Esophagus squamous epithelium (tissue), 5 donors: Measurements from ENCODE around the gene ABCA1. TPM values are rescaled to one million over a fixed set of nuclear protein-coding genes. Genes with fewer than 3 reads are reported as not detected.

Experiments used
- DNase-seq: peaks from one replicate; lab custom pipeline; 2025; lab: John Stamatoyannopoulos, UW
- H3K27ac ChIP-seq, 4 donors: fragments of 200-600 bp; sonication (generic); one replicate each; pipeline ENCODE4 v1.5.1; 2016 to 2019; ENCODE audit warnings: mild to moderate bottlenecking in 1 of 4
- H3K27me3 ChIP-seq, 4 donors: fragments of 200-600 bp; sonication (generic); 1 replicate in 3 of 4; 2 replicates in 1 of 4; pipeline versions ENCODE4 v1.5.1 to v1.6.0; 2017 to 2021; ENCODE audit warnings: antibody characterized with exemption in 1 of 4
- H3K36me3 ChIP-seq, 3 donors: fragments of 200-600 bp; sonication (generic); one replicate each; pipeline ENCODE4 v1.5.1; 2016 to 2019
- H3K4me1 ChIP-seq, 3 donors: fragments of 200-600 bp; sonication (generic); one replicate each; pipeline ENCODE4 v1.5.1; 2017 to 2019
- H3K4me3 ChIP-seq, 4 donors: fragments of 200-600 bp; sonication (generic); 1 replicate in 3 of 4; 2 replicates in 1 of 4; pipeline ENCODE4 v1.5.1; 2016 to 2019; ENCODE audit warnings: mild to moderate bottlenecking in 2 of 4, moderate library complexity in 1 of 4
- H3K9me3 ChIP-seq, 3 donors: fragments of 200-600 bp; sonication (generic); one replicate each; pipeline ENCODE4 v1.5.1; 2016 to 2019
- POLR2A ChIP-seq, 4 donors: fragments of 450-650 bp; IDR thresholded peaks; one replicate each; pipeline ENCODE4 v1.6.1; 2017; ENCODE audit warnings: antibody characterized with exemption in 4 of 4, mild to moderate bottlenecking in 4 of 4, moderate library complexity in 3 of 4
- WGBS, 2 donors: methylation state at CpG; one replicate each; pipeline ENCODE4 v1.1.5; 2018; 5-methylcytosine and 5-hydroxymethylcytosine counted together
- intact Hi-C: fragments of 100-400 bp; cut with DNase I; formaldehyde crosslinking; loops from one replicate; pipeline ENCODE4 v1.15.0; 2022
- total RNA-seq, 4 donors: library from RNA; depleted of rRNA; stranded (reverse); fragments of >200 nt; gene quantifications; one replicate each; pipeline ENCODE4 v1.1.0, GENCODE V29; 2016
- TF ChIP-seq, protein P1 (sequence below), 6 experiments: fragments of 450-650 bp in 4 of 6; fragments of 200-600 bp in 2 of 6; sonication (generic) in 2 of 6; IDR thresholded peaks; one replicate each; pipeline ENCODE4 v1.5.1; 2016 to 2019; ENCODE audit warnings: antibody characterized with exemption in 6 of 6, mild to moderate bottlenecking in 4 of 6, moderate library complexity in 4 of 6
- donor health status: DM: yes; HTN: yes; CAD: no.

Gene ABCA1
- total RNA-seq, 4 donors from 2014 or later: 7.7 to 37.6 (median 23.3) TPM

DNA sequence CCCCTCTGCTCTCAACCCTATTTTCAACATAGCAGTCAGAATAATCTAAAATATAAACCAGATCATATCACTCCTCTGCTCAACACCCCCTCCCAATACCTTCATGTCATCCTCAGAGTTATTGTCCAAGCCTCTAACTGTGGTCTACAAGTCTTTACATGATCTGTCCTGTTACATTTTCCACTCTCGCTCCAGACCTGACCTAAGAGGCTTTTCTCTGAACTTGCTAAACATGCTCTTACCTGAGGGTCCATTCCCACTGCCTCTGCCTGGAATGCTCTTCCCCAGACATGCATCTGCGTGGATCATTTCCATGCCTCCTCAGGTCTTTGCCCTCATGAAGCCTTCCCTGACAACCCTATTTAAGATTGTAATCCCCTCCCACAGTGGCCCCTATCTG is 152.0 kb downstream of the ABCA1 start:
- intact Hi-C loops: no loop called here
- Histone ChIP-seq H3K4me1 (peaks cover 0 to 22% (median 7%) of the 10 kb centered on the region in 3 donors), H3K36me3 (peaks cover 0 to under 1% (median 0%) of the 10 kb centered on the region in 3 donors), H3K9me3 (no peaks in the 10 kb centered on the region), H3K27ac (peak overlapping the region in 1 of 4 donors; percentile 15), H3K27me3 (no peaks in the 10 kb centered on the region), H3K4me3 (no peak overlapping the region)
- DNase-seq: no peak
- no peak for TF ChIP-seq POLR2A (IDR thresholded peaks at IDR 0.05)
- TF ChIP-seq, protein P1, sequence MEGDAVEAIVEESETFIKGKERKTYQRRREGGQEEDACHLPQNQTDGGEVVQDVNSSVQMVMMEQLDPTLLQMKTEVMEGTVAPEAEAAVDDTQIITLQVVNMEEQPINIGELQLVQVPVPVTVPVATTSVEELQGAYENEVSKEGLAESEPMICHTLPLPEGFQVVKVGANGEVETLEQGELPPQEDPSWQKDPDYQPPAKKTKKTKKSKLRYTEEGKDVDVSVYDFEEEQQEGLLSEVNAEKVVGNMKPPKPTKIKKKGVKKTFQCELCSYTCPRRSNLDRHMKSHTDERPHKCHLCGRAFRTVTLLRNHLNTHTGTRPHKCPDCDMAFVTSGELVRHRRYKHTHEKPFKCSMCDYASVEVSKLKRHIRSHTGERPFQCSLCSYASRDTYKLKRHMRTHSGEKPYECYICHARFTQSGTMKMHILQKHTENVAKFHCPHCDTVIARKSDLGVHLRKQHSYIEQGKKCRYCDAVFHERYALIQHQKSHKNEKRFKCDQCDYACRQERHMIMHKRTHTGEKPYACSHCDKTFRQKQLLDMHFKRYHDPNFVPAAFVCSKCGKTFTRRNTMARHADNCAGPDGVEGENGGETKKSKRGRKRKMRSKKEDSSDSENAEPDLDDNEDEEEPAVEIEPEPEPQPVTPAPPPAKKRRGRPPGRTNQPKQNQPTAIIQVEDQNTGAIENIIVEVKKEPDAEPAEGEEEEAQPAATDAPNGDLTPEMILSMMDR (IDR thresholded peaks at IDR 0.05): no peak
- 63 to 77% methylated on average over 2 of the region's 2 CpGs for WGBS, 2 donors

DNA sequence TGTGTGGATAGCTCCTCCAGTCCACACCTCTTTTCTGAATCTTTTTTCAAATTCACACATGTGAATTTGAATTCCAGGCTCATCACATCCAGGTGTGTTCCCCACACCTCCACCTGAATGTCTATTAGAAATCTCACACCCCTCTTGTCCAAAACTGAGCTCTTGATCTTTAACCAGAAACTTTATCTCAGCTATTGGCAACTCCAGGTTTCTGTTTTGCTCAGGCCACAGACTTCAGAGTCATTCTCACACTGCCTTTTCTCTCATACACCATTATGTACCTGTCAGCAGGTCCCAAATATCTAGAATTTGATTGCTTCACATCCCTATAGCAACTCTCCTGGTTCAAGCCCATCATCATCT is 152.4 kb downstream of the ABCA1 start:
- no peak for TF ChIP-seq POLR2A (IDR thresholded peaks at IDR 0.05)
- TF ChIP-seq, protein P1 (IDR thresholded peaks at IDR 0.05): no peak
- Histone ChIP-seq H3K27ac (peak overlapping the region in 1 of 4 donors; percentile 15), H3K27me3 (no peaks in the 10 kb centered on the region), H3K4me1 (peaks cover 0 to 22% (median 7%) of the 10 kb centered on the region in 3 donors), H3K36me3 (no peaks in the 10 kb centered on the region), H3K4me3 (no peak overlapping the region), H3K9me3 (no peaks in the 10 kb centered on the region)
- no peak for DNase-seq
- intact Hi-C loops: no loop called here

DNA sequence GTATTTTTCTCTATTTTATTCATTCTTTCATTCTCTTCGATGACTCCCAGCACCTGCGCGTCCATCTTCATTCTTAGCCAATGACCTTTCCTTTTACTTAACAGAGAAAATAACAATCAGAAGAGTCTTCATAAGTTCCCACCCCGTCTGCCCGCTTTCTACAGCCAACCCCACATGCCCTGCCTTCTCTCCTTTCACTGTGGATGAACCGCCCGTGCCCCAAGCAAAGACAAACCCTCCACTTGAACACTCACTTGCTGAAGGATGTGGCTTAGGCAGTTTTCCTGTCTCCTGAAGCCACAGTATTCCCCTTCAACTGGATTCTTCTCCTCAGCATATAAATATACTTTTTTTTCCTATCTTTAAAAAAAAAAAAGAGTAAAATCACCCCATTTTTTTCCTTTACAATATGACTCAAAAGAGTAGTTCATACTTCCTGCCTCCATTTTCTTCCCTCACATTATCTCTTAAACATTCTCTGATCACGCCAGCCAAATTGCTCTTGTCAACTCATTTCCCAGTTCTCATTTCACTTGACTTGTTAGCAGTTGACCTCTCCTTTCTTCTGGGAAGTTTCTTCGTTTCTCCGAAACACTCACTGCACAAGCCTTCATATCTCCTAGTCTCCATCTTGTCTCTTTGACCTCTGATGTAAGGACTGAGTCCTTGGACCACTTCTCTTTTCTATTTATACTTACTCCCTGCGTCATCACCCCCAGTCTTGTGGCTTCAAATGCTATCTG is 153.0 kb downstream of the ABCA1 start:
- 79 to 87% methylated on average over 11 of the region's 11 CpGs for WGBS, 2 donors
- Histone ChIP-seq H3K9me3 (no peaks in the 10 kb centered on the region), H3K27me3 (no peaks in the 10 kb centered on the region), H3K4me1 (peaks cover 0 to 22% (median 7%) of the 10 kb centered on the region in 3 donors), H3K36me3 (no peaks in the 10 kb centered on the region), H3K27ac (peak overlapping the region in 1 of 4 donors; percentile 39), H3K4me3 (no peak overlapping the region)
- intact Hi-C loops: no loop called here
- DNase-seq: no peak
- TF ChIP-seq, protein P1 (IDR thresholded peaks at IDR 0.05): no peak
- TF ChIP-seq POLR2A (IDR thresholded peaks at IDR 0.05): no peak

DNA sequence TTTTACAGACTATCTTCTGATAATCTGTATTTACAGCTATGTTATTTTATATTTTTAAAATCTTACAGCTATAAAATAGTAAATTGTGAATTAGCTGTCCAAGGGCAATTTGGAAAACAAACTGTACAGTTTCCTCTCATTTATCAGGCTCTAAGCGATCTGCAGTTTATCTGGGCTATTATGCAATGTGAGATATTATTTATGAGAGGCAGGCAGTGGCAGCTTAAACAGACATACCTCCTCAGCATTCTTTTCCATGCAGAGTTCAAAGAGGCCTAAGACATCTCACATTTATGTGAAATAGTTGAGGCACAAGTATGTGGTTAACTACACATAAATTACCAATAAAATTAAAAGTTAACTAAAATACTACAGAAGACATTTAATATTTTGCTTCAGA is 153.8 kb downstream of the ABCA1 start:
- WGBS, 2 donors: 69 to 75% methylated on average over 1 of the region's 1 CpG
- Histone ChIP-seq H3K27me3 (no peaks in the 10 kb centered on the region), H3K36me3 (no peaks in the 10 kb centered on the region), H3K9me3 (no peaks in the 10 kb centered on the region), H3K4me1 (peaks cover 0 to 22% (median 7%) of the 10 kb centered on the region in 3 donors), H3K4me3 (no peak overlapping the region), H3K27ac (no peak overlapping the region)
- no peak for DNase-seq
- TF ChIP-seq POLR2A (IDR thresholded peaks at IDR 0.05): no peak
- TF ChIP-seq, protein P1 (IDR thresholded peaks at IDR 0.05): no peak
- intact Hi-C loops: no loop called here

DNA sequence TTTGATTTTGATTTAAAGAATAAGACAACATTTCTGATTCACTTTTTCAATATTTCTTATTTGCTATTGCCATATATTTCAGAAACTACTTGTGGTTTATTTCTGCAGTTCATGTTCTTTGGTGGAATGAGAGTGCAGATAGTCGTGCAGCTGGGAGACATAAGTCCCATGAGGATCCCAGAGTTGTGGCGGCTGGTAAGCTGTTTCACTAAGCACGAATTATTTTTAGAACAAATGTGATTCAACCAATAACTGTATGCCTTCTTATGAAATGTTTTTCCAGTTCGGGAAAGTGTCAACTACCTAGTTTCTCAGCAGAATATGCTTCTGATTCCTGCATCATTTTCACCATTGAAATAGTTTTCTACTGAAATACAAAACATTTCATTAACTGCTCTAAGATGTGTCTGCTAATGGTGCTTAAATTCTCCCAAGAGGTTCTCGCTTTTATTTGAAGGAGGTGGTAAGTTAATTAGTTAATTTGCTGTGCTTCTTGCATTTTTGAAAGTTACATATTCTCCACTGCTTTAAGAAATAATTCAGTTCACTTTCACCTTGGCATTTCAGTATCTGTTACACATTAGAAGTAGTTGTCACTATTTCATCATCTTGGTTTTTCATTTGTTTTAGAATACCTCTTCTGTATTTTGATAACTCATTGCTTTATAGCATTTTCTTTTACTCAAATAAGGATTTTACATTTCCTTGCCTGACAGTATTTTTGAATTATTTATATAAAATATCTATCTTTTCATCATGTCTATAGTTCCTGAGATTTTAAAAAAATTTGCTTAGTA is 155.0 kb downstream of the ABCA1 start:
- Histone ChIP-seq H3K27ac (no peak overlapping the region), H3K36me3 (no peaks in the 10 kb centered on the region), H3K4me1 (peaks cover 0 to 21% (median 7%) of the 10 kb centered on the region in 3 donors), H3K4me3 (no peak overlapping the region), H3K9me3 (no peaks in the 10 kb centered on the region), H3K27me3 (no peaks in the 10 kb centered on the region)
- WGBS, 2 donors: 52 to 72% methylated on average over 5 of the region's 5 CpGs
- TF ChIP-seq POLR2A (IDR thresholded peaks at IDR 0.05): no peak
- TF ChIP-seq, protein P1 (IDR thresholded peaks at IDR 0.05): no peak
- no peak for DNase-seq
- intact Hi-C loops: no loop called here
